K562 (cell line): ENCODE data around the gene SIGLEC15. TPM values are rescaled to one million over a fixed set of nuclear protein-coding genes. Genes with fewer than 3 reads are reported as not detected.
"Not testable (repeated sequence)": the region's sequence is repeated elsewhere in the genome, so short reads cannot be mapped to it uniquely, and the experiment has no call there.

Source experiments
- ATAC-seq: fragments of 200-7000 bp; cut with Tn5 transposase; 3 replicates; pipeline ENCODE4 v1.9.1; 2020; ENCODE audit warnings: moderate library complexity
- BruUV-seq: library from RNA; stranded (reverse); fragments of 400-500 nt; replicated peaks from 2 replicates; lab custom pipeline; 2021; lab: Mats Ljungman, UMichigan
- CTCF ChIA-PET: fragments of 300-600 bp; formaldehyde crosslinking; extraction: SDS; loops from one replicate; lab custom pipeline; 2021; ENCODE audit warnings: low intra/inter-chr PET ratio; lab: Yijun Ruan, JAX
- POLR2A ChIA-PET: fragments of 300-600, 350-650 bp; sonication (Branson Sonifier 250); formaldehyde crosslinking; extraction: SDS; loops from one replicate; lab custom pipeline; 2021; ENCODE audit warnings: antibody characterized with exemption, inconsistent platforms; lab: Yijun Ruan, JAX
- DNase-seq, 4 experiments: peaks; one replicate each; pipeline versions ENCODE4 v3.0.0 to v3.0.0-alpha.2; 2011 to 2018; ENCODE audit warnings: low spot score in 3 of 4, mixed read lengths in 3 of 4; ENCODE audit errors: extremely low read depth in 1 of 4
- FAIRE-seq: peaks from 2 replicates; lab custom pipeline; 2011; peaks lifted over from hg19 to GRCh38; lab: Jason Lieb, UNC
- H2AFZ ChIP-seq: 2 replicates; pipeline ENCODE4 v1.6.0; 2011; ENCODE audit warnings: low read depth, low read length, control low read depth, inconsistent platforms
- H3K27ac ChIP-seq: fragments of 200-600 bp; 3 replicates; pipeline ENCODE4 v1.8.0; 2011; ENCODE audit warnings: low read depth, mild to moderate bottlenecking, control low read depth, inconsistent platforms, low read length, moderate library complexity, mixed read lengths; ENCODE audit errors: extremely low read depth
- H3K27me3 ChIP-seq, 2 experiments: fragments of 300-600 bp in 1 of 2; 2 replicates in 1 of 2; 3 replicates in 1 of 2; pipeline versions ENCODE4 v1.6.0 to v1.8.0; 2011; ENCODE audit warnings: inconsistent platforms in 2 of 2, low read length in 2 of 2, mild to moderate bottlenecking in 1 of 2, mixed read lengths in 1 of 2, moderate library complexity in 1 of 2; ENCODE audit not compliant: control insufficient read depth in 2 of 2, insufficient read depth in 2 of 2
- H3K36me3 ChIP-seq: fragments of 300-600 bp; 3 replicates; pipeline ENCODE4 v1.8.0; 2011; ENCODE audit warnings: mild to moderate bottlenecking, low read length, inconsistent platforms; ENCODE audit not compliant: control insufficient read depth, insufficient read depth
- H3K4me1 ChIP-seq, 2 experiments: fragments of 200-600 bp in 1 of 2; replicated peaks in 1 of 2; 2 replicates in 1 of 2; 3 replicates in 1 of 2; pipeline versions ENCODE4 v1.5.1 to v1.8.0; 2011; ENCODE audit warnings: inconsistent platforms in 2 of 2, low read length in 2 of 2, mild to moderate bottlenecking in 1 of 2, mixed read lengths in 1 of 2, moderate library complexity in 1 of 2; ENCODE audit not compliant: control insufficient read depth in 2 of 2, insufficient read depth in 2 of 2
- H3K4me2 ChIP-seq: 2 replicates; pipeline ENCODE4 v1.6.1; 2011; ENCODE audit warnings: low read length, control low read depth, inconsistent platforms, mixed read lengths; ENCODE audit not compliant: insufficient read depth
- H3K4me3 ChIP-seq: fragments of 200-600 bp; sonication (generic), shearing (Covaris generic); 2 replicates; pipeline ENCODE4 v1.5.1; 2016; ENCODE audit warnings: control low read depth, inconsistent platforms
- H3K79me2 ChIP-seq: fragments of 200-600 bp; 3 replicates; pipeline ENCODE4 v1.8.0; 2011; ENCODE audit warnings: low read length, inconsistent platforms; ENCODE audit not compliant: control insufficient read depth, insufficient read depth
- H3K9ac ChIP-seq, 2 experiments: 2 replicates each; pipeline versions ENCODE4 v1.6.0 to v1.6.1; 2011; ENCODE audit warnings: low read depth in 2 of 2, low read length in 2 of 2, control low read depth in 1 of 2, inconsistent platforms in 1 of 2, mild to moderate bottlenecking in 1 of 2, mixed read lengths in 1 of 2; ENCODE audit not compliant: insufficient read depth in 1 of 2
- H3K9me1 ChIP-seq: one replicate; pipeline ENCODE4 v1.6.0; 2011; ENCODE audit warnings: inconsistent platforms, mild to moderate bottlenecking, low read length, moderate library complexity; ENCODE audit not compliant: control insufficient read depth, insufficient read depth
- H3K9me3 ChIP-seq: replicated peaks from 2 replicates; pipeline ENCODE4 v1.5.1; 2011; ENCODE audit warnings: low read depth, low read length, inconsistent platforms; ENCODE audit not compliant: control insufficient read depth, insufficient read depth
- H4K20me1 ChIP-seq: replicated peaks from 2 replicates; pipeline ENCODE4 v1.6.1; 2011; ENCODE audit warnings: low read length, inconsistent platforms, mixed read lengths; ENCODE audit not compliant: control insufficient read depth, insufficient read depth
- CTCFL ChIP-seq: IDR thresholded peaks from 2 replicates; pipeline ENCODE4 v1.6.1; 2011; ENCODE audit warnings: borderline replicate concordance, low read depth, mild to moderate bottlenecking, moderate library complexity, low read length; ENCODE audit not compliant: insufficient read depth, poor library complexity, severe bottlenecking
- MGA ChIP-seq: fragments of 450-650 bp; IDR thresholded peaks from 2 replicates; pipeline ENCODE4 v1.6.1; 2016; ENCODE audit warnings: mild to moderate bottlenecking, moderate library complexity
- WHSC1 ChIP-seq: IDR thresholded peaks from one replicate; pipeline ENCODE4 v1.6.1; 2012; ENCODE audit warnings: low read length, control low read depth, inconsistent platforms
- ZBTB9 ChIP-seq: fragments of 450-650 bp; formaldehyde crosslinking; IDR thresholded peaks from 2 replicates; pipeline ENCODE4 v1.4.0; 2020; ENCODE audit warnings: mild to moderate bottlenecking, moderate library complexity
- ZNF239 ChIP-seq: fragments of 250-450 bp; sonication (Bioruptor Pico); IDR thresholded peaks from 2 replicates; pipeline ENCODE4 v1.4.0; 2020; ENCODE audit warnings: mild to moderate bottlenecking
- ZNF408 ChIP-seq: fragments of 250-450 bp; sonication (Bioruptor Pico); IDR thresholded peaks from 2 replicates; pipeline ENCODE4 v1.4.0; 2020; ENCODE audit warnings: low read depth, mild to moderate bottlenecking, moderate library complexity
- WGBS: fragments of 100-300 bp; shearing (Covaris generic); methylation state at CpG from one replicate; pipeline ENCODE4 v1.1.6; 2016; ENCODE audit warnings: low coverage, mixed read lengths; ENCODE audit not compliant: insufficient coverage; ENCODE audit errors: missing lambda C conversion rate; 5-methylcytosine and 5-hydroxymethylcytosine counted together
- in situ Hi-C: fragments of 300-500 bp; cut with MboI; formaldehyde crosslinking; loops from 4 replicates; pipeline ENCODE4 v1.15.0; 2018; ENCODE audit warnings: inconsistent platforms, mixed read lengths
- intact Hi-C: fragments of 100-400 bp; cut with micrococcal nuclease; formaldehyde crosslinking; loops from 2 replicates; pipeline ENCODE4 v1.14.2; 2022
- polyA plus RNA-seq, 8 experiments: library from polyadenylated mRNA; depleted of rRNA in 4 of 8; stranded (reverse) in 5 of 8; unstranded in 3 of 8; fragments of >200 nt; fragmentation: Nextera tagmentation in 2 of 8; fragmentation: Illumina TruSeq in 1 of 8; extraction: Ambion mirVana in 2 of 8; extraction: Trizol in 1 of 8; gene quantifications; 2 replicates each; pipeline versions ENCODE4 v1.2.1 to v1.2.3, GENCODE V29; 2011 to 2014; ENCODE audit warnings: inconsistent platforms in 1 of 8, missing spikeins in 1 of 8
- total RNA-seq, 7 experiments: library from RNA; depleted of rRNA in 6 of 7; stranded (reverse); fragments of >200 nt in 6 of 7; fragmentation: Illumina TruSeq in 2 of 7; extraction: Trizol in 2 of 7; gene quantifications; 2 replicates each; pipeline versions ENCODE4 v1.2.1 to v1.2.3, GENCODE V29; 2011 to 2021; ENCODE audit warnings: low replicate concordance in 1 of 7

Gene SIGLEC15
- total and polyA plus RNA-seq, 9 of the 15 experiments (the other 6 are each of a cell fraction or from before 2014, with no cell fraction given) = not detected

DNA sequence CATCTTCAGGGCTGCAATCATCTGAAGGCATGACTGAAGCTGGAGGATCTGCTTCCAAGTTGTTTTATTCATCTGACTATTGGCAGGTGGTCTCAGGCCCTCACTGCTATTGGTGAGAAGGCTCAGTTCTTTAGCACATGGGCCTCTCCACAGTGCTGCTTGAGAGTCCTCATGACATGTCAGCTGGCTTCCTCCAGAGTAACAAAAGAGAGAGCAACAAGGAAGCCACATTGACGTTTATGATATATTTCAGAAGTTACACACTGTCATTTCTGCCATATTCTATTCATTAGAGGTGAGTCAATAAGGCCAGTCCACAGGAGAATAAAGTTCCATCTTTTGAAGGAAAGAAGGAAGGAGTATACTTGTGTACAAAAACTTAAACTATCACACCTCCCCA, 7.9 kb upstream of the SIGLEC15 start (continued):
- TF ChIP-seq MGA (no peak), WHSC1 (no peak), ZNF408 (CRISPR knock-in tag) (no peak), ZBTB9 (CRISPR knock-in tag) (no peak), CTCFL (no peak), ZNF239 (CRISPR knock-in tag) (no peak)

GRCh38 chr18:45818765-45819164, 6.7 kb upstream of the SIGLEC15 start:
- BruUV-seq, H3K36me3 ChIP-seq, H3K4me3 ChIP-seq, H4K20me1 ChIP-seq, CTCF ChIA-PET, intact Hi-C loops, H3K9me1 ChIP-seq, H2AFZ ChIP-seq, H3K4me1 ChIP-seq, H3K79me2 ChIP-seq, ATAC-seq, DNase-seq, POLR2A ChIA-PET, in situ Hi-C loops, H3K9me3 ChIP-seq, H3K9ac ChIP-seq, H3K4me2 ChIP-seq, H3K27me3 ChIP-seq, FAIRE-seq, H3K27ac ChIP-seq: not testable (repeated sequence)
- WGBS = 0% methylated on average over 4 of the region's 8 CpGs
